Esophagus squamous epithelium (tissue), 4 donors: ENCODE data around the gene RNASEH2C.

Source experiments
- CTCF ChIP-seq, 6 experiments: fragments of 450-650 bp in 4 of 6; fragments of 200-600 bp in 2 of 6; sonication (generic) in 2 of 6; IDR thresholded peaks; one replicate each; pipeline ENCODE4 v1.5.1; 2016 to 2019; ENCODE audit warnings: antibody characterized with exemption in 6 of 6, mild to moderate bottlenecking in 4 of 6, moderate library complexity in 4 of 6
- POLR2A ChIP-seq, 4 donors: fragments of 450-650 bp; IDR thresholded peaks; one replicate each; pipeline ENCODE4 v1.6.1; 2017; ENCODE audit warnings: antibody characterized with exemption in 4 of 4, mild to moderate bottlenecking in 4 of 4, moderate library complexity in 3 of 4

- TF ChIP-seq CTCF (IDR thresholded peaks at IDR 0.05) (no peak), POLR2A (IDR thresholded peaks at IDR 0.05) (no peak)
Observed at GRCh38 chr11:65767406-65767805, 46.8 kb upstream of the RNASEH2C start.
